Measurements from ENCODE around the gene VAPB. TPM values are rescaled to one million over a fixed set of nuclear protein-coding genes. Genes with fewer than 3 reads are reported as not detected.
"Not testable (repeated sequence)": the region's sequence is repeated elsewhere in the genome, so short reads cannot be mapped to it uniquely, and the experiment has no call there.

Gene VAPB
- total RNA-seq, 1 donor from 2014 or later: 36.2 TPM

GRCh38 chr20:58366866-58367265 is 22.2 kb upstream of the VAPB start:
- DNase-seq (ENCODE audit: low spot score): no peak
- intact Hi-C loops (cut with micrococcal nuclease): no loop called here
- no peaks in the 10 kb centered on the region for H3K27me3 Mint-ChIP-seq (ENCODE audit: low read depth)
- H3K36me3 Mint-ChIP-seq (ENCODE audit: low read depth): peaks cover 27% of the 10 kb centered on the region
- peaks cover 4% of the 10 kb centered on the region for H3K4me1 Mint-ChIP-seq (ENCODE audit: low read depth)
- H3K4me3 Mint-ChIP-seq (ENCODE audit: low read depth): no peak overlapping the region
- H3K27ac Mint-ChIP-seq: no peak overlapping the region
- H3K9me3 Mint-ChIP-seq: no peaks in the 10 kb centered on the region

- H3K36me3 Mint-ChIP-seq (ENCODE audit: low read depth): no peaks in the 10 kb centered on the region
- H3K4me3 Mint-ChIP-seq (ENCODE audit: low read depth): no peak overlapping the region
- no peak for DNase-seq (ENCODE audit: low spot score)
- H3K4me1 Mint-ChIP-seq (ENCODE audit: low read depth): peaks cover 2% of the 10 kb centered on the region
- H3K9me3 Mint-ChIP-seq: no peaks in the 10 kb centered on the region
- H3K27ac Mint-ChIP-seq: no peak overlapping the region
- intact Hi-C loops (cut with micrococcal nuclease): no loop called here
- H3K27me3 Mint-ChIP-seq (ENCODE audit: low read depth): peaks cover 8% of the 10 kb centered on the region
Observed at GRCh38 chr20:58372806-58373205, 16.2 kb upstream of the VAPB start.

- intact Hi-C loops (cut with micrococcal nuclease); DNase-seq (ENCODE audit: low spot score); H3K4me1 Mint-ChIP-seq (ENCODE audit: low read depth); H3K9me3 Mint-ChIP-seq; H3K27ac Mint-ChIP-seq; H3K4me3 Mint-ChIP-seq (ENCODE audit: low read depth); H3K36me3 Mint-ChIP-seq (ENCODE audit: low read depth): not testable (repeated sequence)
- H3K27me3 Mint-ChIP-seq (ENCODE audit: low read depth): peaks cover 12% of the 10 kb centered on the region
Observed at GRCh38 chr20:58373296-58373695, 15.7 kb upstream of the VAPB start.

GRCh38 chr20:58374027-58374850 is 14.8 kb upstream of the VAPB start:
- H3K27ac Mint-ChIP-seq: no peak overlapping the region
- H3K4me3 Mint-ChIP-seq (ENCODE audit: low read depth): no peak overlapping the region
- H3K4me1 Mint-ChIP-seq (ENCODE audit: low read depth): peaks cover 2% of the 10 kb centered on the region

GRCh38 chr20:58374906-58375758 is 13.9 kb upstream of the VAPB start:
- Mint-ChIP-seq H3K4me3 (ENCODE audit: low read depth) (no peak overlapping the region), H3K4me1 (ENCODE audit: low read depth) (peaks cover 2% of the 10 kb centered on the region), H3K27me3 (ENCODE audit: low read depth) (peaks cover 22% of the 10 kb centered on the region), H3K9me3 (no peaks in the 10 kb centered on the region), H3K27ac (no peak overlapping the region), H3K36me3 (ENCODE audit: low read depth) (no peaks in the 10 kb centered on the region)
- DNase-seq (ENCODE audit: low spot score): no peak
- intact Hi-C loops (cut with micrococcal nuclease): no loop called here

More at GRCh38 chr20:58374027-58374850, 14.8 kb upstream of the VAPB start:
- Mint-ChIP-seq H3K9me3 (no peaks in the 10 kb centered on the region), H3K36me3 (ENCODE audit: low read depth) (no peaks in the 10 kb centered on the region), H3K27me3 (ENCODE audit: low read depth) (peaks cover 17% of the 10 kb centered on the region)
- intact Hi-C loops (cut with micrococcal nuclease): no loop called here
- DNase-seq (ENCODE audit: low spot score): no peak

GRCh38 chr20:58375759-58376352 is 13.2 kb upstream of the VAPB start:
- Mint-ChIP-seq H3K36me3 (ENCODE audit: low read depth) (no peaks in the 10 kb centered on the region), H3K27me3 (ENCODE audit: low read depth) (peaks cover 22% of the 10 kb centered on the region), H3K27ac (no peak overlapping the region), H3K4me3 (ENCODE audit: low read depth) (no peak overlapping the region), H3K4me1 (ENCODE audit: low read depth) (peaks cover 2% of the 10 kb centered on the region), H3K9me3 (peaks cover 2% of the 10 kb centered on the region)
- DNase-seq (ENCODE audit: low spot score): no peak
- intact Hi-C loops (cut with micrococcal nuclease): no loop called here

GRCh38 chr20:58377017-58377416 is 12.0 kb upstream of the VAPB start:
- Mint-ChIP-seq H3K27me3 (ENCODE audit: low read depth) (peaks cover 22% of the 10 kb centered on the region), H3K4me1 (ENCODE audit: low read depth) (peaks cover 2% of the 10 kb centered on the region), H3K9me3 (peaks cover 10% of the 10 kb centered on the region), H3K4me3 (ENCODE audit: low read depth) (no peak overlapping the region), H3K36me3 (ENCODE audit: low read depth) (no peaks in the 10 kb centered on the region), H3K27ac (no peak overlapping the region)
- no peak for DNase-seq (ENCODE audit: low spot score)
- intact Hi-C loops (cut with micrococcal nuclease): no loop called here

- no peak overlapping the region for H3K27ac Mint-ChIP-seq
- H3K27me3 Mint-ChIP-seq (ENCODE audit: low read depth): peaks cover 22% of the 10 kb centered on the region
- no peak overlapping the region for H3K4me3 Mint-ChIP-seq (ENCODE audit: low read depth)
- DNase-seq (ENCODE audit: low spot score): no peak
- H3K36me3 Mint-ChIP-seq (ENCODE audit: low read depth): no peaks in the 10 kb centered on the region
- intact Hi-C loops (cut with micrococcal nuclease): no loop called here
- peaks cover 2% of the 10 kb centered on the region for H3K4me1 Mint-ChIP-seq (ENCODE audit: low read depth)
- peaks cover 10% of the 10 kb centered on the region for H3K9me3 Mint-ChIP-seq
Observed at GRCh38 chr20:58377766-58378401, 11.1 kb upstream of the VAPB start.

GRCh38 chr20:58378704-58379103 is 10.3 kb upstream of the VAPB start:
- H3K36me3 Mint-ChIP-seq (ENCODE audit: low read depth): no peaks in the 10 kb centered on the region
- H3K27me3 Mint-ChIP-seq (ENCODE audit: low read depth): peaks cover 22% of the 10 kb centered on the region

GRCh38 chr20:58381627-58382026 is 7.4 kb upstream of the VAPB start:
- intact Hi-C loops (cut with micrococcal nuclease): no loop called here
- no peak for DNase-seq (ENCODE audit: low spot score)
- H3K27ac Mint-ChIP-seq: no peak overlapping the region
- H3K36me3 Mint-ChIP-seq (ENCODE audit: low read depth): no peaks in the 10 kb centered on the region
- no peaks in the 10 kb centered on the region for H3K4me1 Mint-ChIP-seq (ENCODE audit: low read depth)
- H3K9me3 Mint-ChIP-seq: peaks cover 10% of the 10 kb centered on the region
- H3K4me3 Mint-ChIP-seq (ENCODE audit: low read depth): no peak overlapping the region
- H3K27me3 Mint-ChIP-seq (ENCODE audit: low read depth): peaks cover 23% of the 10 kb centered on the region

More at GRCh38 chr20:58378704-58379103, 10.3 kb upstream of the VAPB start:
- no peak overlapping the region for H3K27ac Mint-ChIP-seq
- H3K9me3 Mint-ChIP-seq: peaks cover 10% of the 10 kb centered on the region
- intact Hi-C loops (cut with micrococcal nuclease): no loop called here
- DNase-seq (ENCODE audit: low spot score): no peak
- peaks cover 2% of the 10 kb centered on the region for H3K4me1 Mint-ChIP-seq (ENCODE audit: low read depth)
- H3K4me3 Mint-ChIP-seq (ENCODE audit: low read depth): no peak overlapping the region

GRCh38 chr20:58382096-58382495 is 6.9 kb upstream of the VAPB start:
- H3K27ac Mint-ChIP-seq: no peak overlapping the region
- H3K36me3 Mint-ChIP-seq (ENCODE audit: low read depth): no peaks in the 10 kb centered on the region
- H3K27me3 Mint-ChIP-seq (ENCODE audit: low read depth): peaks cover 22% of the 10 kb centered on the region
- no peak for DNase-seq (ENCODE audit: low spot score)
- peaks cover 10% of the 10 kb centered on the region for H3K9me3 Mint-ChIP-seq
- H3K4me3 Mint-ChIP-seq (ENCODE audit: low read depth): no peak overlapping the region
- intact Hi-C loops (cut with micrococcal nuclease): no loop called here
- H3K4me1 Mint-ChIP-seq (ENCODE audit: low read depth): no peaks in the 10 kb centered on the region

- Mint-ChIP-seq H3K27me3 (ENCODE audit: low read depth) (peaks cover 8% of the 10 kb centered on the region), H3K27ac (no peak overlapping the region), H3K4me1 (ENCODE audit: low read depth) (peaks cover 3% of the 10 kb centered on the region), H3K4me3 (ENCODE audit: low read depth) (no peak overlapping the region), H3K9me3 (peaks cover 10% of the 10 kb centered on the region), H3K36me3 (ENCODE audit: low read depth) (peaks cover 2% of the 10 kb centered on the region)
- DNase-seq (ENCODE audit: low spot score): no peak
- intact Hi-C loops (cut with micrococcal nuclease): loop anchor here (5.0 kb wide), 1 partner anchor 988 kb away; no protein-coding TSS in a partner anchor
Observed at GRCh38 chr20:58384821-58385220, 4.2 kb upstream of the VAPB start.
